HEK293 (cell line): ENCODE measurements around the gene VAV3.

Source experiments
- FEZF1 ChIP-seq: fragments of 450-650 bp; formaldehyde crosslinking; IDR thresholded peaks from 2 replicates; pipeline ENCODE4 v1.5.1; 2016; ENCODE audit warnings: missing biosample characterization, missing genetic modification characterization
- GLI4 ChIP-seq: fragments of 450-650 bp; formaldehyde crosslinking; IDR thresholded peaks from 2 replicates; pipeline ENCODE4 v1.5.1; 2016; ENCODE audit warnings: missing biosample characterization, missing genetic modification characterization
- MEIS1 ChIP-seq: sonication (generic); formaldehyde crosslinking; IDR thresholded peaks from 2 replicates; pipeline ENCODE4 v1.8.1; 2022; ENCODE audit warnings: missing genetic modification reagents, mild to moderate bottlenecking, borderline replicate concordance
- PRDM4 ChIP-seq: fragments of 450-650 bp; formaldehyde crosslinking; IDR thresholded peaks from 2 replicates; pipeline ENCODE4 v1.5.1; 2017; ENCODE audit warnings: missing biosample characterization, missing genetic modification characterization
- REST ChIP-seq: fragments of 450-650 bp; formaldehyde crosslinking; IDR thresholded peaks from 2 replicates; pipeline ENCODE4 v1.5.1; 2016; ENCODE audit warnings: missing biosample characterization, missing genetic modification characterization
- SALL2 ChIP-seq: fragments of 450-650 bp; formaldehyde crosslinking; IDR thresholded peaks from 2 replicates; pipeline ENCODE4 v1.5.0; 2017; ENCODE audit warnings: missing biosample characterization, mild to moderate bottlenecking, missing genetic modification characterization, borderline replicate concordance
- SCRT1 ChIP-seq: fragments of 450-650 bp; formaldehyde crosslinking; IDR thresholded peaks from 2 replicates; pipeline ENCODE4 v1.5.1; 2016; ENCODE audit warnings: missing biosample characterization, missing genetic modification characterization, borderline replicate concordance
- ZBTB48 ChIP-seq: fragments of 450-650 bp; formaldehyde crosslinking; IDR thresholded peaks from 2 replicates; pipeline ENCODE4 v1.5.1; 2016; ENCODE audit warnings: missing biosample characterization, missing genetic modification characterization
- ZNF10 ChIP-seq: fragments of 450-650 bp; formaldehyde crosslinking; IDR thresholded peaks from 2 replicates; pipeline ENCODE4 v1.5.1; 2017; ENCODE audit warnings: missing biosample characterization, missing genetic modification characterization
- ZNF112 ChIP-seq: fragments of 450-650 bp; formaldehyde crosslinking; IDR thresholded peaks from 2 replicates; pipeline ENCODE4 v1.5.0; 2017; ENCODE audit warnings: missing biosample characterization, missing genetic modification characterization
- ZNF211 ChIP-seq: fragments of 450-650 bp; formaldehyde crosslinking; IDR thresholded peaks from 2 replicates; pipeline ENCODE4 v1.5.1; 2016; ENCODE audit warnings: low read depth, missing biosample characterization, missing genetic modification characterization
- ZNF214 ChIP-seq: fragments of 450-650 bp; formaldehyde crosslinking; IDR thresholded peaks from 2 replicates; pipeline ENCODE4 v1.5.1; 2017; ENCODE audit warnings: missing biosample characterization, mild to moderate bottlenecking, missing genetic modification characterization, borderline replicate concordance
- ZNF24 ChIP-seq: fragments of 450-650 bp; formaldehyde crosslinking; IDR thresholded peaks from 2 replicates; pipeline ENCODE4 v1.5.1; 2016; ENCODE audit warnings: missing biosample characterization, missing genetic modification characterization
- ZNF311 ChIP-seq: fragments of 450-650 bp; formaldehyde crosslinking; IDR thresholded peaks from 2 replicates; pipeline ENCODE4 v1.5.1; 2017; ENCODE audit warnings: missing biosample characterization, missing genetic modification characterization, borderline replicate concordance
- ZNF324 ChIP-seq: fragments of 450-650 bp; formaldehyde crosslinking; IDR thresholded peaks from 2 replicates; pipeline ENCODE4 v1.5.1; 2016; ENCODE audit warnings: missing biosample characterization, missing genetic modification characterization
- ZNF354C ChIP-seq: fragments of 450-650 bp; formaldehyde crosslinking; IDR thresholded peaks from 2 replicates; pipeline ENCODE4 v1.5.1; 2016; ENCODE audit warnings: missing biosample characterization, missing genetic modification characterization, low read depth, borderline replicate concordance
- ZNF426 ChIP-seq: fragments of 450-650 bp; formaldehyde crosslinking; IDR thresholded peaks from 2 replicates; pipeline ENCODE4 v1.5.1; 2017; ENCODE audit warnings: missing biosample characterization, missing genetic modification characterization, mild to moderate bottlenecking, inconsistent platforms, moderate library complexity
- ZNF473 ChIP-seq: fragments of 450-650 bp; formaldehyde crosslinking; IDR thresholded peaks from 2 replicates; pipeline ENCODE4 v1.5.1; 2017; ENCODE audit warnings: missing biosample characterization, missing genetic modification characterization
- ZNF48 ChIP-seq: fragments of 450-650 bp; formaldehyde crosslinking; IDR thresholded peaks from 2 replicates; pipeline ENCODE4 v1.5.1; 2016; ENCODE audit warnings: missing biosample characterization, missing genetic modification characterization
- ZNF548 ChIP-seq: fragments of 450-650 bp; formaldehyde crosslinking; IDR thresholded peaks from 2 replicates; pipeline ENCODE4 v1.5.1; 2016; ENCODE audit warnings: missing biosample characterization, missing genetic modification characterization
- ZNF621 ChIP-seq: fragments of 450-650 bp; formaldehyde crosslinking; IDR thresholded peaks from 2 replicates; pipeline ENCODE4 v1.5.1; 2017; ENCODE audit warnings: missing biosample characterization, missing genetic modification characterization
- ZNF626 ChIP-seq: fragments of 450-650 bp; sonication (Bioruptor Pico); formaldehyde crosslinking; IDR thresholded peaks from 2 replicates; pipeline ENCODE4 v1.5.1; 2018; ENCODE audit warnings: missing biosample characterization, missing genetic modification characterization, inconsistent platforms
- ZNF654 ChIP-seq: fragments of 450-650 bp; formaldehyde crosslinking; IDR thresholded peaks from 2 replicates; pipeline ENCODE4 v1.5.1; 2016; ENCODE audit warnings: low read depth, missing biosample characterization, missing genetic modification characterization
- ZNF664 ChIP-seq: fragments of 450-650 bp; formaldehyde crosslinking; IDR thresholded peaks from 2 replicates; pipeline ENCODE4 v1.5.1; 2016; ENCODE audit warnings: missing biosample characterization, missing genetic modification characterization
- ZNF843 ChIP-seq: fragments of 450-650 bp; formaldehyde crosslinking; IDR thresholded peaks from 2 replicates; pipeline ENCODE4 v1.5.1; 2016; ENCODE audit warnings: missing biosample characterization, missing genetic modification characterization
- ZSCAN16 ChIP-seq: fragments of 450-650 bp; formaldehyde crosslinking; IDR thresholded peaks from 2 replicates; pipeline ENCODE4 v1.5.1; 2016; ENCODE audit warnings: missing biosample characterization, missing genetic modification characterization
- ZXDB ChIP-seq: fragments of 450-650 bp; formaldehyde crosslinking; IDR thresholded peaks from 2 replicates; pipeline ENCODE4 v1.5.1; 2016; ENCODE audit warnings: missing biosample characterization, missing genetic modification characterization

VAV3 gene

GRCh38 chr1:107687849-107688753 lies 276.9 kb downstream of the VAV3 start (continued):
- no peak for TF ChIP-seq ZNF664
- TF ChIP-seq ZNF10 (tag by site-specific recombination), result peak; percentile 45; the same call in 1 of the 2 replicates
- no peak for TF ChIP-seq ZNF473 (tag by site-specific recombination)
- TF ChIP-seq ZNF311 (tag by site-specific recombination), result no peak
- 0 out of 2 replicates have a peak, but pooled peaks have one; percentile 17 for TF ChIP-seq ZNF324 (tag by site-specific recombination)
- peak; percentile 84 for TF ChIP-seq ZXDB (tag by site-specific recombination)
- TF ChIP-seq ZNF654 (tag by site-specific recombination), result no peak
- TF ChIP-seq ZNF621 (tag by site-specific recombination), result no peak
- no peak for TF ChIP-seq REST
- TF ChIP-seq ZSCAN16, result no peak
- TF ChIP-seq ZNF214 (tag by site-specific recombination), result no peak
- TF ChIP-seq ZNF843 (tag by site-specific recombination), result peak; percentile 89
- TF ChIP-seq FEZF1, result peak; percentile 64
- TF ChIP-seq ZNF48 (tag by site-specific recombination), result no peak
- TF ChIP-seq ZNF426 (tag by site-specific recombination), result no peak
- no peak for TF ChIP-seq ZNF211 (tag by site-specific recombination)
- no peak for TF ChIP-seq ZNF24 (tag by site-specific recombination)
- no peak for TF ChIP-seq MEIS1 (CRISPR knock-in tag)
- TF ChIP-seq SALL2, result no peak
- TF ChIP-seq GLI4 (tag by site-specific recombination), result no peak
- TF ChIP-seq ZBTB48 (tag by site-specific recombination), result peak; percentile 72; the same call in 1 of the 2 replicates
- no peak for TF ChIP-seq ZNF548
- peak; percentile 35; the same call in 1 of the 2 replicates for TF ChIP-seq PRDM4 (tag by site-specific recombination)
- no peak for TF ChIP-seq ZNF112 (tag by site-specific recombination)
- TF ChIP-seq ZNF354C, result no peak
- no peak for TF ChIP-seq ZNF626 (tag by site-specific recombination)
- TF ChIP-seq SCRT1, result no peak
